Peyer's patch (tissue), 4 donors: ENCODE measurements around the gene GRAMD2A. TPM values are rescaled to one million over a fixed set of nuclear protein-coding genes. Genes with fewer than 3 reads are reported as not detected.
A peak's percentile ranks its signal among the peaks of the same experiment; 100 is the strongest.

Experiments
- DNase-seq, 3 donors: peaks; one replicate each; pipeline ENCODE4 v3.0.0-alpha.2; 2017 to 2019
- H3K27ac ChIP-seq, 4 donors: fragments of 200-600 bp; sonication (generic); one replicate each; pipeline ENCODE4 v1.5.1; 2016 to 2019
- H3K27me3 ChIP-seq, 2 donors: fragments of 200-600 bp; sonication (generic); one replicate each; pipeline ENCODE4 v1.5.1; 2019
- H3K36me3 ChIP-seq, 3 donors: fragments of 200-600 bp; sonication (generic); one replicate each; pipeline ENCODE4 v1.5.1; 2016 to 2019
- H3K4me1 ChIP-seq, 4 donors: fragments of 200-600 bp; sonication (generic); one replicate each; pipeline ENCODE4 v1.5.1; 2016 to 2019
- H3K4me3 ChIP-seq, 4 donors: fragments of 200-600 bp; sonication (generic); 1 replicate in 3 of 4; 2 replicates in 1 of 4; pipeline ENCODE4 v1.5.1; 2016 to 2019; ENCODE audit warnings: mild to moderate bottlenecking in 1 of 4
- H3K9me3 ChIP-seq, 4 donors: fragments of 200-600 bp; sonication (generic); one replicate each; pipeline ENCODE4 v1.5.1; 2016 to 2019; ENCODE audit warnings: mild to moderate bottlenecking in 1 of 4
- CTCF ChIP-seq, 6 experiments: fragments of 450-650 bp in 4 of 6; fragments of 200-600 bp in 2 of 6; sonication (generic) in 1 of 6; IDR thresholded peaks; one replicate each; pipeline ENCODE4 v1.5.1; 2017 to 2019; ENCODE audit warnings: antibody characterized with exemption in 6 of 6, mild to moderate bottlenecking in 3 of 6, moderate library complexity in 1 of 6
- POLR2A ChIP-seq, 2 donors: fragments of 450-650 bp; IDR thresholded peaks; one replicate each; pipeline ENCODE4 v1.5.1; 2017; ENCODE audit warnings: antibody characterized with exemption in 2 of 2, mild to moderate bottlenecking in 2 of 2, moderate library complexity in 2 of 2
- total RNA-seq, 4 donors: library from RNA; depleted of rRNA; stranded (reverse); fragments of >200 nt; gene quantifications; one replicate each; pipeline ENCODE4 v1.1.0, GENCODE V29; 2016

GRAMD2A gene
- total RNA-seq, 4 donors from 2014 or later, result 3.3 to 27.8 (median 20.4) TPM

- peak overlapping the region in 1 of 4 donors; percentile 61 for H3K27ac ChIP-seq
- H3K9me3 ChIP-seq, result no peaks in the 10 kb centered on the region
- H3K27me3 ChIP-seq, result no peaks in the 10 kb centered on the region
- H3K4me1 ChIP-seq, result peaks cover 0 to 26% (median 0%) of the 10 kb centered on the region in 4 donors
- H3K36me3 ChIP-seq, result peaks cover 0 to 27% (median 0%) of the 10 kb centered on the region in 3 donors
- peak overlapping the region in 2 of 4 donors; percentile 58 to 77 for H3K4me3 ChIP-seq
- TF ChIP-seq POLR2A (IDR thresholded peaks at IDR 0.05) (no peak), CTCF (IDR thresholded peaks at IDR 0.05) (no peak)
- DNase-seq, result no peak
These were observed 1.1 kb downstream of the GRAMD2A start for GRCh38 chr15:72196409-72197040.

GRCh38 chr15:72195101-72195511, 2.5 kb downstream of the GRAMD2A start:
- peaks cover 0 to 27% (median 0%) of the 10 kb centered on the region in 4 donors for H3K4me1 ChIP-seq
- H3K27ac ChIP-seq, result peak overlapping the region in 2 of 4 donors; percentile 14 to 20
- DNase-seq, result no peak
- no peak for TF ChIP-seq CTCF (IDR thresholded peaks at IDR 0.05)
- TF ChIP-seq POLR2A (IDR thresholded peaks at IDR 0.05), result no peak
- H3K4me3 ChIP-seq, result no peak overlapping the region
- peaks cover 0 to 13% (median 0%) of the 10 kb centered on the region in 3 donors for H3K36me3 ChIP-seq
- no peaks in the 10 kb centered on the region for H3K9me3 ChIP-seq
- no peaks in the 10 kb centered on the region for H3K27me3 ChIP-seq

- no peak for DNase-seq
- TF ChIP-seq POLR2A (IDR thresholded peaks at IDR 0.05) (no peak), CTCF (IDR thresholded peaks at IDR 0.05) (no peak)
- H3K4me3 ChIP-seq, result no peak overlapping the region
These were observed 3.7 kb downstream of the GRAMD2A start for GRCh38 chr15:72193836-72194396.

GRCh38 chr15:72192416-72192815, 5.2 kb downstream of the GRAMD2A start:
- no peaks in the 10 kb centered on the region for H3K27me3 ChIP-seq
- DNase-seq, result no peak
- peaks cover 0 to 8% (median 0%) of the 10 kb centered on the region in 4 donors for H3K4me1 ChIP-seq
- H3K9me3 ChIP-seq, result no peaks in the 10 kb centered on the region
- no peak for TF ChIP-seq CTCF (IDR thresholded peaks at IDR 0.05)
- TF ChIP-seq POLR2A (IDR thresholded peaks at IDR 0.05), result no peak
- H3K4me3 ChIP-seq, result no peak overlapping the region
- H3K27ac ChIP-seq, result no peak overlapping the region
- H3K36me3 ChIP-seq, result no peaks in the 10 kb centered on the region

More at GRCh38 chr15:72193836-72194396, 3.7 kb downstream of the GRAMD2A start:
- Histone ChIP-seq H3K36me3 (peaks cover 0 to 5% (median 0%) of the 10 kb centered on the region in 3 donors), H3K4me1 (peaks cover 0 to 20% (median 0%) of the 10 kb centered on the region in 4 donors), H3K9me3 (no peaks in the 10 kb centered on the region), H3K27me3 (no peaks in the 10 kb centered on the region), H3K27ac (peak overlapping the region in 2 of 4 donors; percentile 18 to 41)

- Histone ChIP-seq H3K4me3 (no peak overlapping the region), H3K27ac (no peak overlapping the region), H3K4me1 (peaks cover 0 to 11% (median 0%) of the 10 kb centered on the region in 4 donors), H3K9me3 (no peaks in the 10 kb centered on the region), H3K27me3 (no peaks in the 10 kb centered on the region), H3K36me3 (no peaks in the 10 kb centered on the region)
- no peak for TF ChIP-seq CTCF (IDR thresholded peaks at IDR 0.05)
- no peak for TF ChIP-seq POLR2A (IDR thresholded peaks at IDR 0.05)
- no peak for DNase-seq
These were observed 8.2 kb downstream of the GRAMD2A start for GRCh38 chr15:72189250-72189902.
